Type B pancreatic cell (in vitro differentiated cells): ENCODE data around the gene SUN3. TPM values are rescaled to one million over a fixed set of nuclear protein-coding genes. Genes with fewer than 3 reads are reported as not detected.

Source experiments
- DNase-seq: peaks from one replicate; pipeline ENCODE4 v3.0.0; 2021; ENCODE audit warnings: mixed read lengths; ENCODE audit not compliant: unreplicated experiment; ENCODE audit errors: extremely low spot score
- H3K27ac Mint-ChIP-seq: 2 replicates; pipeline ENCODE4 v1.8.0; 2021; ENCODE audit warnings: mild to moderate bottlenecking, mixed read lengths
- H3K27me3 Mint-ChIP-seq: 2 replicates; pipeline ENCODE4 v1.8.0; 2021; ENCODE audit warnings: mixed read lengths
- H3K36me3 Mint-ChIP-seq: 2 replicates; pipeline ENCODE4 v1.8.0; 2021; ENCODE audit warnings: mixed read lengths
- H3K4me1 Mint-ChIP-seq: one replicate; pipeline ENCODE4 v1.8.0; 2021; ENCODE audit warnings: mixed read lengths; ENCODE audit not compliant: unreplicated experiment
- H3K4me3 Mint-ChIP-seq: 2 replicates; pipeline ENCODE4 v1.8.0; 2021; ENCODE audit warnings: mild to moderate bottlenecking, mixed read lengths
- H3K9me3 Mint-ChIP-seq: 2 replicates; pipeline ENCODE4 v1.8.0; 2021; ENCODE audit warnings: mixed read lengths
- total RNA-seq: library from RNA; stranded (reverse); gene quantifications from 2 replicates; pipeline ENCODE4 v1.2.1, GENCODE V29; 2021; ENCODE audit warnings: low replicate concordance
- TF ChIP-seq, protein P1 (sequence below): fragments of 200-600 bp; sonication (generic); conservative IDR thresholded peaks from 2 replicates; pipeline ENCODE4 v1.5.0; 2021; ENCODE audit warnings: antibody characterized with exemption, mild to moderate bottlenecking

Gene SUN3
- total RNA-seq, 1 donor from 2014 or later = not detected

DNA sequence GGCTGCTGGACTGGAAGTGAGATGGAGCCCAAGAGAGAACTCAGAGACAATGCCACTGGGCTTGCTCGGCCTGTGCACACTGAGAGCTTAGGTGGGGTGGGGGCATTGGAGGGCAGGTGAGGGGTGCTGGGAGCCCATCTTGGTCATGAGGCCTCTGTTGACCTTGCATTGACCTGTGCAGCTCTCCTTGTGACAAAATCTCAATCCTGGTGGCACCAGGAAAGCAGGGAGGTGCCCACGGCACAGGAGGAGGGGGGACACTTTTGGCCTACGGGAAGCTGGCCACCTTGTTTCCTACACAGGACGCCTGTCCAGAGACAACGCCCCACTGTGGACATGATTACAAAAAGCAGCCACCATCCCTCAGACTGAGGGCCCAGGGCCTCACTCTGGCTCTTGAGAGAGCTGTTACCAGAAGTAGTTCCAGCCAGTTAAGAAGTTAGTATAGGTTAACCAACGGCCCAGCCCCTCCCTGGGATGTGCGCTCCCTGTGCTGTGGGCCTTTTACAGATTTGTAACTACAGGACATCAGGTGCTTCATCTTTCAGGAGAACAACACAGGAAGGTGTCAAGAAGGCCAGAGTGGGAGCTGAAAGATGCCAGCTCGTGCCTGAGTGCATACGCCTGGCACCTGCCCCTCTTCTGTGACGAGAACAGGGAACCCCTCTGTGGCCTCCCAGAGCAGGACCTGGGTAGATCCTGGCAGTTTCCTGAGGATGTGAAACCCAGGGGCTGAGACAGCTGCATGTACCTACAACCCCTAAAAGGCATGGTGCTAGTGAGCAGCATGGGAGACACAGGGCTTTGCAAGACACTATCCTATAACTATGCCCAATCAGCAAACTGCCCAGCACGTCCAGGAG, 91.0 kb downstream of the SUN3 start:
- H3K9me3 Mint-ChIP-seq = no peaks in the 10 kb centered on the region
- no peak for DNase-seq
- TF ChIP-seq, protein P1, sequence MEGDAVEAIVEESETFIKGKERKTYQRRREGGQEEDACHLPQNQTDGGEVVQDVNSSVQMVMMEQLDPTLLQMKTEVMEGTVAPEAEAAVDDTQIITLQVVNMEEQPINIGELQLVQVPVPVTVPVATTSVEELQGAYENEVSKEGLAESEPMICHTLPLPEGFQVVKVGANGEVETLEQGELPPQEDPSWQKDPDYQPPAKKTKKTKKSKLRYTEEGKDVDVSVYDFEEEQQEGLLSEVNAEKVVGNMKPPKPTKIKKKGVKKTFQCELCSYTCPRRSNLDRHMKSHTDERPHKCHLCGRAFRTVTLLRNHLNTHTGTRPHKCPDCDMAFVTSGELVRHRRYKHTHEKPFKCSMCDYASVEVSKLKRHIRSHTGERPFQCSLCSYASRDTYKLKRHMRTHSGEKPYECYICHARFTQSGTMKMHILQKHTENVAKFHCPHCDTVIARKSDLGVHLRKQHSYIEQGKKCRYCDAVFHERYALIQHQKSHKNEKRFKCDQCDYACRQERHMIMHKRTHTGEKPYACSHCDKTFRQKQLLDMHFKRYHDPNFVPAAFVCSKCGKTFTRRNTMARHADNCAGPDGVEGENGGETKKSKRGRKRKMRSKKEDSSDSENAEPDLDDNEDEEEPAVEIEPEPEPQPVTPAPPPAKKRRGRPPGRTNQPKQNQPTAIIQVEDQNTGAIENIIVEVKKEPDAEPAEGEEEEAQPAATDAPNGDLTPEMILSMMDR = no peak

More for the DNA sequence above, 91.0 kb downstream of the SUN3 start:
- Mint-ChIP-seq H3K27me3 (no peaks in the 10 kb centered on the region), H3K4me3 (no peak overlapping the region), H3K27ac (no peak overlapping the region), H3K36me3 (no peaks in the 10 kb centered on the region), H3K4me1 (peaks cover 43% of the 10 kb centered on the region)

Other genes starting within 250 kb of the SUN3 start
- gene PKD1L1, start 80.6 kb downstream of the SUN3 start, total RNA-seq = 0.17 and 0.67 TPM in 2 replicates
- gene HUS1, start 49.5 kb downstream of the SUN3 start, total RNA-seq = 26.4 and 34.5 TPM in 2 replicates
- gene C7orf57, start 6.4 kb upstream of the SUN3 start, total RNA-seq = 0.36 and 1.5 TPM in 2 replicates
- 14.3 and 15.8 TPM in 2 replicates for gene UPP1, start 60.2 kb upstream of the SUN3 start, total RNA-seq
- gene ABCA13, start 142.4 kb upstream of the SUN3 start, total RNA-seq = 0.60 and 2.2 TPM in 2 replicates